Measurements from ENCODE around the gene OBP2A. TPM values are rescaled to one million over a fixed set of nuclear protein-coding genes. Genes with fewer than 3 reads are reported as not detected.

The OBP2A gene
- total and polyA plus RNA-seq, 8 donors, result not detected

GRCh38 chr9:135582966-135583687 is 37.2 kb downstream of the OBP2A start:
- Histone ChIP-seq H3K4me3 (no peak overlapping the region), H3K27ac (no peak overlapping the region), H3K36me3 (no peaks in the 10 kb centered on the region), H3K4me1 (no peaks in the 10 kb centered on the region), H3K9me3 (no peaks in the 10 kb centered on the region), H3K27me3 (peaks cover 0 to 29% of the 10 kb centered on the region in 2 donors)
- TF ChIP-seq, protein P1, sequence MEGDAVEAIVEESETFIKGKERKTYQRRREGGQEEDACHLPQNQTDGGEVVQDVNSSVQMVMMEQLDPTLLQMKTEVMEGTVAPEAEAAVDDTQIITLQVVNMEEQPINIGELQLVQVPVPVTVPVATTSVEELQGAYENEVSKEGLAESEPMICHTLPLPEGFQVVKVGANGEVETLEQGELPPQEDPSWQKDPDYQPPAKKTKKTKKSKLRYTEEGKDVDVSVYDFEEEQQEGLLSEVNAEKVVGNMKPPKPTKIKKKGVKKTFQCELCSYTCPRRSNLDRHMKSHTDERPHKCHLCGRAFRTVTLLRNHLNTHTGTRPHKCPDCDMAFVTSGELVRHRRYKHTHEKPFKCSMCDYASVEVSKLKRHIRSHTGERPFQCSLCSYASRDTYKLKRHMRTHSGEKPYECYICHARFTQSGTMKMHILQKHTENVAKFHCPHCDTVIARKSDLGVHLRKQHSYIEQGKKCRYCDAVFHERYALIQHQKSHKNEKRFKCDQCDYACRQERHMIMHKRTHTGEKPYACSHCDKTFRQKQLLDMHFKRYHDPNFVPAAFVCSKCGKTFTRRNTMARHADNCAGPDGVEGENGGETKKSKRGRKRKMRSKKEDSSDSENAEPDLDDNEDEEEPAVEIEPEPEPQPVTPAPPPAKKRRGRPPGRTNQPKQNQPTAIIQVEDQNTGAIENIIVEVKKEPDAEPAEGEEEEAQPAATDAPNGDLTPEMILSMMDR (IDR thresholded peaks at IDR 0.05), result no peak
- intact Hi-C loops (cut with DNase I), result no loop called here
- no peak for DNase-seq
- no peak for ATAC-seq

DNA sequence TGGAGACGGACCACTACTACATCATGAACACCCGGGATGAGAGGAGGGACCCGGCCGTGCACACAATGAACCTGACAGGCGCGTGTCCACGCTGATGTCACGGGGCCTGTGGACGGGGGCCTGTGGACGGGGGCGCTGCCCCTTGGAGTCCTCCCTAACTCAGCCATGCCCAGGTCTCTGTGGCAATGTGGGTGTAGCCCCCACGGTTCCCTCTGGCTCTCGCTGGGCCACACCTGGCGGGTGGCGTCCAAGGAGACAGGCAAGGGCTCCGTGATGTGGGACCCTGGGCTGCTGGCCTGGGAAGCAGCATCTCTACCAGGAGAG is 37.7 kb downstream of the OBP2A start:
- H3K9me3 ChIP-seq, result no peaks in the 10 kb centered on the region
- ATAC-seq (no peak), DNase-seq (no peak)
- H3K4me1 ChIP-seq, result no peaks in the 10 kb centered on the region
- H3K27me3 ChIP-seq, result peaks cover 0 to 30% of the 10 kb centered on the region in 2 donors
- TF ChIP-seq, protein P1 (IDR thresholded peaks at IDR 0.05), result no peak
- intact Hi-C loops (cut with DNase I), result no loop called here
- no peak overlapping the region for H3K27ac ChIP-seq
- H3K4me3 ChIP-seq, result no peak overlapping the region
- H3K36me3 ChIP-seq, result no peaks in the 10 kb centered on the region

GRCh38 chr9:135584371-135584770 is 38.4 kb downstream of the OBP2A start:
- no peak overlapping the region for H3K27ac ChIP-seq
- ATAC-seq (no peak), DNase-seq (no peak)
- TF ChIP-seq, protein P1 (IDR thresholded peaks at IDR 0.05), result no peak
- no peak overlapping the region for H3K4me3 ChIP-seq
- H3K27me3 ChIP-seq, result peaks cover 0 to 38% of the 10 kb centered on the region in 2 donors
- H3K36me3 ChIP-seq, result no peaks in the 10 kb centered on the region
- H3K4me1 ChIP-seq, result no peaks in the 10 kb centered on the region
- intact Hi-C loops (cut with DNase I), result no loop called here
- no peaks in the 10 kb centered on the region for H3K9me3 ChIP-seq

- DNase-seq (no peak), ATAC-seq (no peak)
- H3K4me1 ChIP-seq, result no peaks in the 10 kb centered on the region
- H3K4me3 ChIP-seq, result no peak overlapping the region
- no peaks in the 10 kb centered on the region for H3K36me3 ChIP-seq
- TF ChIP-seq, protein P1 (IDR thresholded peaks at IDR 0.05), result no peak
- intact Hi-C loops (cut with DNase I), result no loop called here
- H3K9me3 ChIP-seq, result no peaks in the 10 kb centered on the region
- no peak overlapping the region for H3K27ac ChIP-seq
- H3K27me3 ChIP-seq, result peaks cover 0 to 43% of the 10 kb centered on the region in 2 donors
Observed at GRCh38 chr9:135584934-135585333, 39.0 kb downstream of the OBP2A start.

- Histone ChIP-seq H3K4me1 (no peaks in the 10 kb centered on the region), H3K27ac (no peak overlapping the region), H3K27me3 (peaks cover 0 to 51% of the 10 kb centered on the region in 2 donors), H3K9me3 (no peaks in the 10 kb centered on the region), H3K4me3 (no peak overlapping the region), H3K36me3 (no peaks in the 10 kb centered on the region)
- intact Hi-C loops (cut with DNase I), result no loop called here
- TF ChIP-seq, protein P1 (IDR thresholded peaks at IDR 0.05), result no peak
- ATAC-seq, result no peak
- DNase-seq, result no peak
Observed at GRCh38 chr9:135586601-135587109, 40.7 kb downstream of the OBP2A start.

Measured in left lung (tissue), 10 donors.